CD4-positive, alpha-beta T cell treated with Interleukin-17A for 4 hours (primary cell): ENCODE data around the gene GABBR2.
A peak's percentile ranks its signal among the peaks of the same experiment; 100 is the strongest.

Experiments used
- DNase-seq: peaks from one replicate; pipeline ENCODE4 v3.0.0-alpha.2; 2020; ENCODE audit warnings: mixed read lengths

The GABBR2 gene

GRCh38 chr9:98428454-98428853 is 280.3 kb downstream of the GABBR2 start:
- no peak for DNase-seq

GRCh38 chr9:98427491-98427890 is 281.2 kb downstream of the GABBR2 start:
- DNase-seq, result no peak

- DNase-seq, result no peak
These were observed 283.7 kb downstream of the GABBR2 start for GRCh38 chr9:98425079-98425478.

GRCh38 chr9:98419260-98419603 is 289.5 kb downstream of the GABBR2 start:
- no peak for DNase-seq

GRCh38 chr9:98418578-98419259 is 290.0 kb downstream of the GABBR2 start:
- DNase-seq, result no peak

- DNase-seq, result no peak
These were observed 292.2 kb downstream of the GABBR2 start for GRCh38 chr9:98416294-98417248.

- DNase-seq, result no peak
These were observed 293.0 kb downstream of the GABBR2 start for GRCh38 chr9:98415782-98416181.

- no peak for DNase-seq
These were observed 295.7 kb downstream of the GABBR2 start for GRCh38 chr9:98413084-98413483.

- no peak for DNase-seq
These were observed 296.5 kb downstream of the GABBR2 start for GRCh38 chr9:98412101-98412842.

GRCh38 chr9:98410185-98410697 is 298.5 kb downstream of the GABBR2 start:
- no peak for DNase-seq

GRCh38 chr9:98409719-98410118 is 299.0 kb downstream of the GABBR2 start:
- no peak for DNase-seq

- DNase-seq, result no peak
These were observed 302.3 kb downstream of the GABBR2 start for GRCh38 chr9:98406469-98406868.

- DNase-seq, result no peak
These were observed 304.5 kb downstream of the GABBR2 start for GRCh38 chr9:98404237-98404636.

- DNase-seq, result no peak
These were observed 305.0 kb downstream of the GABBR2 start for GRCh38 chr9:98403715-98404114.

- DNase-seq, result no peak
These were observed 306.5 kb downstream of the GABBR2 start for GRCh38 chr9:98402019-98402840.

GRCh38 chr9:98401140-98402018 is 307.4 kb downstream of the GABBR2 start:
- DNase-seq, result no peak

- DNase-seq, result no peak
These were observed 308.6 kb downstream of the GABBR2 start for GRCh38 chr9:98399950-98400683.

- DNase-seq, result no peak
These were observed 312.1 kb downstream of the GABBR2 start for GRCh38 chr9:98396656-98397055.

- DNase-seq, result no peak
These were observed 312.5 kb downstream of the GABBR2 start for GRCh38 chr9:98396236-98396635.

GRCh38 chr9:98391867-98392266 is 316.9 kb downstream of the GABBR2 start:
- DNase-seq, result peak; percentile 20

- DNase-seq, result no peak
These were observed 317.3 kb downstream of the GABBR2 start for GRCh38 chr9:98391406-98391805.
